Tibial nerve (tissue), 4 donors: ENCODE data around the gene CECR2. TPM values are rescaled to one million over a fixed set of nuclear protein-coding genes. Genes with fewer than 3 reads are reported as not detected.

Source experiments
- DNase-seq, 2 donors: peaks; one replicate each; pipeline ENCODE4 v3.0.0-alpha.2; 2019; ENCODE audit warnings: low spot score in 2 of 2
- H3K27ac ChIP-seq, 4 donors: fragments of 200-600 bp; sonication (generic) in 3 of 4; one replicate each; pipeline ENCODE4 v1.5.1; 2017 to 2019; ENCODE audit warnings: mild to moderate bottlenecking in 1 of 4
- H3K27me3 ChIP-seq, 2 donors: fragments of 200-600 bp; sonication (generic) in 1 of 2; one replicate each; pipeline versions ENCODE4 v1.5.1 to v1.6.0; 2017 to 2019
- H3K36me3 ChIP-seq, 3 donors: fragments of 200-600 bp; sonication (generic); one replicate each; pipeline ENCODE4 v1.5.1; 2018 to 2019
- H3K4me1 ChIP-seq, 4 donors: fragments of 200-600 bp; sonication (generic) in 3 of 4; one replicate each; pipeline ENCODE4 v1.5.1; 2017 to 2019
- H3K4me3 ChIP-seq, 4 donors: fragments of 200-600 bp; sonication (generic) in 3 of 4; one replicate each; pipeline ENCODE4 v1.5.1; 2017 to 2019; ENCODE audit warnings: mild to moderate bottlenecking in 1 of 4, moderate library complexity in 1 of 4
- H3K9me3 ChIP-seq, 4 donors: fragments of 200-600 bp; sonication (generic) in 3 of 4; one replicate each; pipeline ENCODE4 v1.5.1; 2017 to 2019
- EP300 ChIP-seq, 2 donors: sonication (generic); formaldehyde crosslinking; IDR thresholded peaks; one replicate each; pipeline ENCODE4 v1.6.1; 2017; ENCODE audit warnings: antibody characterized with exemption in 2 of 2, mild to moderate bottlenecking in 1 of 2
- POLR2A ChIP-seq, 2 donors: fragments of 450-650 bp; IDR thresholded peaks; one replicate each; pipeline ENCODE4 v1.6.1; 2017; ENCODE audit warnings: antibody characterized with exemption in 2 of 2, mild to moderate bottlenecking in 2 of 2, moderate library complexity in 2 of 2
- WGBS, 2 donors: methylation state at CpG; one replicate each; pipeline ENCODE4 v1.1.5; 2018; 5-methylcytosine and 5-hydroxymethylcytosine counted together
- total RNA-seq, 4 donors: library from RNA; depleted of rRNA; stranded (reverse); fragments of >200 nt; gene quantifications; one replicate each; pipeline ENCODE4 v1.1.0, GENCODE V29; 2016
- TF ChIP-seq, protein P1 (sequence below), 5 experiments: fragments of 200-600 bp in 3 of 5; fragments of 450-650 bp in 2 of 5; sonication (generic) in 3 of 5; IDR thresholded peaks; one replicate each; pipeline ENCODE4 v1.5.1; 2016 to 2019; ENCODE audit warnings: antibody characterized with exemption in 5 of 5, mild to moderate bottlenecking in 3 of 5, moderate library complexity in 2 of 5

The CECR2 gene
- total RNA-seq, 4 donors from 2014 or later, result 2.4 to 5.1 (median 3.6) TPM

DNA sequence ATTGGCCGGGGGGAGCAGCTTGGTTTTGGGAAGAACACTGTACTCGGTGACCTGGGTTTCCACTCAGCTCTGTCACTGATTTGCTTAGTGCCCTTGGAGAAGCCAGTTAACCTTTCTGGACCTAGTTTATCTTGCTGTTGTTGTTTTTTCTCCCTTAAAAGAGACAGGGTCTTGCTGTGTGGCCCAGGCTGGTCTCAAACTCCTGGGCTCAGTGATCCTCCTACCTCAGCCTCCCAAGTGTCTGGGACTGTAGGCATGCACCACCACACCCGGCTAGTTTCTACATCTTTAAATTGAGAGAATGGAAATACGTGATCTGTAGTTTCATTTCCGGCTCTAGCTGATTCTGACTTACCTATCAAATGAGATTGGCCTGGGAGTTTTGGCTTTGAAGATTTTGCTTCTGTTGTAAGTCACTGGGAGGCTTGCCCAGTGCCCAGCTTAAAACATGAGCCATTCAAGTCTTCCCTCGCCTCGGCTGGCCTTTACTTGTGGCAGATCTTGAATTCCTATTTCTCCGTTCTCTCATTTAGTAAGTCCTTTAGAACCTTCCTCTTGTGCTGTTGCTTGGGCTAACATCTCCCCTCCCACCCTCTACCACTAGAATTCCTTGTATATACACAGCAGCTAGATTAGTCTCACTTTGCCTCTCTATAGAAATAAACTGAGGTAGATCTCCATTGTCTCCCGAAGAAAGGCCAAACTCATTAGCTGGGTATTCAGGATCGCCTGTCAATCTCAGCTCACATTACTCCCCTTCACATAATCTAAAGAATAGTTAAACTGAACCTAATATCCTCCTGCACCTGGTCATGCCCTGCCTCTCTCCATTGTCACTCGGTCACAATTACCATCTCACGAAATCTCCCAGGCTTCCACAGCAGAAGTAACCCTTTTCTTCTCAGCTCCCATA is 106.3 kb downstream of the CECR2 start:
- H3K9me3 ChIP-seq, result no peaks in the 10 kb centered on the region
- H3K36me3 ChIP-seq, result no peaks in the 10 kb centered on the region
- DNase-seq, result no peak
- H3K27ac ChIP-seq, result no peak overlapping the region
- no peaks in the 10 kb centered on the region for H3K4me1 ChIP-seq
- no peak for TF ChIP-seq POLR2A (IDR thresholded peaks at IDR 0.05)
- TF ChIP-seq EP300 (IDR thresholded peaks at IDR 0.05), result no peak
- TF ChIP-seq, protein P1, sequence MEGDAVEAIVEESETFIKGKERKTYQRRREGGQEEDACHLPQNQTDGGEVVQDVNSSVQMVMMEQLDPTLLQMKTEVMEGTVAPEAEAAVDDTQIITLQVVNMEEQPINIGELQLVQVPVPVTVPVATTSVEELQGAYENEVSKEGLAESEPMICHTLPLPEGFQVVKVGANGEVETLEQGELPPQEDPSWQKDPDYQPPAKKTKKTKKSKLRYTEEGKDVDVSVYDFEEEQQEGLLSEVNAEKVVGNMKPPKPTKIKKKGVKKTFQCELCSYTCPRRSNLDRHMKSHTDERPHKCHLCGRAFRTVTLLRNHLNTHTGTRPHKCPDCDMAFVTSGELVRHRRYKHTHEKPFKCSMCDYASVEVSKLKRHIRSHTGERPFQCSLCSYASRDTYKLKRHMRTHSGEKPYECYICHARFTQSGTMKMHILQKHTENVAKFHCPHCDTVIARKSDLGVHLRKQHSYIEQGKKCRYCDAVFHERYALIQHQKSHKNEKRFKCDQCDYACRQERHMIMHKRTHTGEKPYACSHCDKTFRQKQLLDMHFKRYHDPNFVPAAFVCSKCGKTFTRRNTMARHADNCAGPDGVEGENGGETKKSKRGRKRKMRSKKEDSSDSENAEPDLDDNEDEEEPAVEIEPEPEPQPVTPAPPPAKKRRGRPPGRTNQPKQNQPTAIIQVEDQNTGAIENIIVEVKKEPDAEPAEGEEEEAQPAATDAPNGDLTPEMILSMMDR (IDR thresholded peaks at IDR 0.05), result no peak
- no peak overlapping the region for H3K4me3 ChIP-seq
- 87 to 91% methylated on average over 12 of the region's 12 CpGs for WGBS, 2 donors
- H3K27me3 ChIP-seq, result no peaks in the 10 kb centered on the region

DNA sequence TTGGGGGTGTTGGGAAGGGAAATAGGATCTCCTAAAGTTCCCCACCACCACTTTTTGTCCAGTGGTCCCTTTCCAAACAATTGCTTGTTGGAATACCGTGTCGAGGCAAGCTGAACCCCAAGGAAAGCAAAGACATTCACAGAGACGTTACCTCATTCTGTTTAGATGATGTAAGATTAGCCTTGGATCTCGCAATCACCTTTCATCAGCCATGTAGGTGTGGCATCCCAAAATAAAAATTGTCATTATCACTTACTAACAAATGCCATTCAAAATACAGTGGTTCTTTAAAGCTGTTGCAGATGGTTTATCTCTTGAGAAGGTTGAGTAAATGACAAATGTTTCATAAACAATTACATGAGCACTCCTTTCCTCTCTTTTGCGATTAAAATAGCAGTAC is 107.6 kb downstream of the CECR2 start:
- H3K27ac ChIP-seq, result no peak overlapping the region
- WGBS, 2 donors, result 76 to 80% methylated on average over 5 of the region's 5 CpGs
- TF ChIP-seq POLR2A (IDR thresholded peaks at IDR 0.05) (no peak), EP300 (IDR thresholded peaks at IDR 0.05) (no peak)
- TF ChIP-seq, protein P1 (IDR thresholded peaks at IDR 0.05), result no peak
- H3K4me1 ChIP-seq, result no peaks in the 10 kb centered on the region
- H3K27me3 ChIP-seq, result no peaks in the 10 kb centered on the region
- no peak overlapping the region for H3K4me3 ChIP-seq
- DNase-seq, result no peak
- H3K36me3 ChIP-seq, result no peaks in the 10 kb centered on the region
- H3K9me3 ChIP-seq, result no peaks in the 10 kb centered on the region

DNA sequence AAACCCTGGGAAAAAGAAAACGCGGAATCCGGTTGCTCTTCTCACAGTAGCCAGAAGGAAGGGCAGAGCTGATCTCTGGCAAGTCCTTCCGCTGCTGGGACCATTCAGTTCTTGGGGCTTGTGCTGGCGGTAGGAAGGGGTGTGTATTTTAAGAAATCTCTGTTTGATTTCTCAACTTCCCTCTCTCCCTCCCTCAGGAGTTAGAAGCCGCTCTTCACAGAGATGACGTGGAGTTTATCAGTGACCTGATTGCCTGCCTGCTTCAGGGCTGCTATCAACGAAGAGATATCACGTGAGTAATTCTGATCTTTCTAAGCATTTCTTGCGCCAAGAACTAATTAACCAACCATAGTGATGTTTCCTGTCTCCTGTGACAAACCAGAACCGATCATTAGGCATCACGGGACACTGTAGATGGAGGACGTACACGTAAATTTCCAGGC is 108.2 kb downstream of the CECR2 start:
- H3K27me3 ChIP-seq, result no peaks in the 10 kb centered on the region
- H3K4me3 ChIP-seq, result no peak overlapping the region
- TF ChIP-seq EP300 (IDR thresholded peaks at IDR 0.05), result no peak
- TF ChIP-seq, protein P1 (IDR thresholded peaks at IDR 0.05), result no peak
- no peaks in the 10 kb centered on the region for H3K4me1 ChIP-seq
- no peaks in the 10 kb centered on the region for H3K9me3 ChIP-seq
- no peaks in the 10 kb centered on the region for H3K36me3 ChIP-seq
- peak in 1 of 2 donors; percentile 10 for DNase-seq
- no peak overlapping the region for H3K27ac ChIP-seq
- WGBS, 2 donors, result 59 to 64% methylated on average over 14 of the region's 14 CpGs

DNA sequence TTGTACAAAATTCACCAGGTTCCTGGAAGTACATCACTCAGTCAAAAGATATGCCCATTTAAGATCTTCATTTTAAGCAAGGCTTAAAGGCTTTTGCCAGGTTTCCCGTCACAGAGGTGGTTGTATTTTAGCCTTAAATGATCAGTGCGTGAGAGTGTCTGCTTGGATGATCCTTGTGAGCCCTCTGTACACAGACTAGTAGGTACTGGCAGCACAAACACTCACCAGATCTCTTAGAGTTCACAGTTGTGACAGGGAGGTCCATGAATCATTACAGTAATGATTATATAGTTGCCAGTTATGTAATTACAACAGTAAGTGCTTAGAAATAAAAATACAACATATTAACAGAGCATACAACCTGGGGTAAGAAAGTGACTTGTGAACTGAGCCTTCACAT is 109.9 kb downstream of the CECR2 start:
- 87 to 90% methylated on average over 2 of the region's 2 CpGs for WGBS, 2 donors
- Histone ChIP-seq H3K4me3 (no peak overlapping the region), H3K27me3 (no peaks in the 10 kb centered on the region), H3K9me3 (no peaks in the 10 kb centered on the region), H3K36me3 (no peaks in the 10 kb centered on the region), H3K27ac (no peak overlapping the region), H3K4me1 (no peaks in the 10 kb centered on the region)
- DNase-seq, result no peak
- no peak for TF ChIP-seq POLR2A (IDR thresholded peaks at IDR 0.05)
- TF ChIP-seq EP300 (IDR thresholded peaks at IDR 0.05), result no peak
- TF ChIP-seq, protein P1 (IDR thresholded peaks at IDR 0.05), result no peak

DNA sequence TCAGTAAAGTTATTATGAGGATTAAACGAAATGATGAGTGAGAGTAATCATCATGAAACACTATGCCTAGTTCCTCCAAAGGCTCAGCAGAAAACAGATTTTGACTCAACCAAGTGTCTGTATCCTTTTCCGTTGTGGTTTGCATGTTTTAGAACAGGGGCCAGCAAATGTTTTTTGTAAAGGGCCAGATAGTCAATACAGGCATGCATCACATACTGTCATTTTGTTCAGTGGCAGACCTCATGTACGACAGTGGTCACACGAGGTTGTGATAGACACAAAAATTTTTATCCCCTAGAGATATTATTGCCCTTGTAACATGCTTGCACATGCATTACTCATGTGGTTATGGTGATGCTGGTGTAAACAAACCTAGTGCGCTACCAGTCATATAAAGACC is 112.2 kb downstream of the CECR2 start:
- Histone ChIP-seq H3K4me1 (no peaks in the 10 kb centered on the region), H3K4me3 (no peak overlapping the region), H3K27me3 (no peaks in the 10 kb centered on the region), H3K9me3 (no peaks in the 10 kb centered on the region), H3K36me3 (no peaks in the 10 kb centered on the region), H3K27ac (no peak overlapping the region)
- DNase-seq, result no peak
- TF ChIP-seq, protein P1 (IDR thresholded peaks at IDR 0.05), result no peak
- no peak for TF ChIP-seq EP300 (IDR thresholded peaks at IDR 0.05)
- no peak for TF ChIP-seq POLR2A (IDR thresholded peaks at IDR 0.05)
- WGBS, 2 donors, result 89 to 93% methylated on average over 5 of the region's 5 CpGs
